GM11168 (cell line): ENCODE measurements around the gene PIGU.

Experiments used
- in situ Hi-C: fragments of 300-500 bp; cut with MboI; formaldehyde crosslinking; loops from one replicate; pipeline ENCODE4 v1.12.0; 2022; ENCODE audit warnings: low sequenced_read_pairs; ENCODE audit not compliant: unreplicated experiment

Gene PIGU

DNA sequence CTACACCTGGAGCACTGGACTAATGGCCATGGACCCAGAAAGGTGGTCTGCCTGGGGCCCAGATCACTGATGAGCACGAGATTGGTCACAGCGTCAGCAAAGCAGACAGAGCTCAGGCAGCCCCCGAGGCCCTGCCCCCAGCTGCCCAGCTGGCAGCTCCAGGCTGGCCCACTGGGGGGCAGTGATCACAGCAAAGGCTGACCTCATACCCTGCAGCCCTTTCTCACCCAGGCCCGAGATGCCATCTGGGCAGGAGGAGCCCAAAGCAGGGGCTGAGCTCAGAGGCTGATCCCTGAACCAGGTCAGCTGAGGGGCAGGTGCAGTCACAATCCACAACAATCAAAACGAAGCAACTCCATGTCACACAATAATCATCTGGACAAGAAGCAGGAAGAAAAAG lies 114.3 kb downstream of the PIGU start:
- in situ Hi-C loops, result loop anchor here (5.0 kb wide), 1 partner anchor 140 kb away; the partner anchor contains the start of gene TP53INP2

GRCh38 chr20:34561661-34562060 lies 115.2 kb downstream of the PIGU start:
- in situ Hi-C loops, result loop anchor here (5.0 kb wide), 1 partner anchor 141 kb away; the partner anchor contains the start of gene TP53INP2

DNA sequence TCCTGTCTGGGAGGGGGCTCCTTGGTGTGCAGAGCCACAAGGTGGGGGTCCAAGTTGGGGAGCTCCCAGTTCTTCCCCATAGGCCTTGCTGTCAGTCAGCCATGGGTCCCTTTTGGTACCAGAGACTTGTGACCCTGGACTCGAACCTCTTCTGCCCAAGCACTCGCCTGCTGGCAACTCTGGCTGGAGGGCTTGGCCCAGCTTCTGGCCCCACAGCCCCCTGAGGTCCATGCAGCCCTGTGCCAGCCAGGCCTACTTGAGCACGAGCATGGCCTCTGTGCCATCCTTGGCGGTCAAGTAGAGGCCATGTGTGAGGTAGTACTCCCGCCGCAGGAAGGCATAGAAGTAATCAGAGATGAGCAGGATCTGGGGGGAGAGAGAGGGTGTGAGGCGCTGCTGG lies 116.3 kb downstream of the PIGU start:
- in situ Hi-C loops, result loop anchor here (5.0 kb wide), 1 partner anchor 142 kb away; the partner anchor contains the start of gene TP53INP2

- in situ Hi-C loops, result loop anchor here (5.0 kb wide), 1 partner anchor 142 kb away; the partner anchor contains the start of gene TP53INP2
These were observed 116.8 kb downstream of the PIGU start for GRCh38 chr20:34560141-34560523.

- in situ Hi-C loops, result loop anchor here (5.0 kb wide), 1 partner anchor 143 kb away; the partner anchor contains the start of gene TP53INP2
These were observed 117.4 kb downstream of the PIGU start for GRCh38 chr20:34559311-34560140.

- in situ Hi-C loops, result no loop called here
These were observed 118.3 kb downstream of the PIGU start, which contains the start of gene MAP1LC3A for GRCh38 chr20:34558320-34559218. Gene MAP1LC3A, plus strand, starts transcription at chr20:34558718. Its CDS starts 151 bp downstream, at chr20:34558869.

DNA sequence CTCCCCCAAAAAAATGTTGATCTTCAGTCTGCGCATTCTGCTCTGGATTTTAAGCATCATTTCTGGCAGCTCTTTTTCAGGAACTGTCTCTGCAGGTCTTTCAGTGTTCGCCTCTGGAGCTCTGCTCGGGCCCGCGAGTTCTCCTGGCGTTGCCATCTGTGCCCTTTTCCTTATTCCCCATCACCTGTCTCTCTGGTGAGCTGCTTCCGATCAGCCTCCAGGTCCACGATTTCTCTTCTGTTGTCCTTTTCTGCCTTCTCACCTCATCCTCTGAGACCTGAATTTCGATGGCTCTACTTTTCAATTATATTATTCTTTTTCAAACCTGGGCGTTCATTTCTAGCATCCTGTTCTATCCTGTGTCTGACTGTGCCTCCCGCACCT lies 119.0 kb downstream of the PIGU start:
- in situ Hi-C loops, result no loop called here

GRCh38 chr20:34553366-34553867 lies 123.5 kb downstream of the PIGU start:
- in situ Hi-C loops, result no loop called here

- in situ Hi-C loops, result no loop called here
These were observed 124.3 kb downstream of the PIGU start for GRCh38 chr20:34552569-34552968.

GRCh38 chr20:34549929-34550305 lies 127.0 kb downstream of the PIGU start:
- in situ Hi-C loops, result no loop called here

- in situ Hi-C loops, result no loop called here
These were observed 127.5 kb downstream of the PIGU start for GRCh38 chr20:34549291-34549928.

DNA sequence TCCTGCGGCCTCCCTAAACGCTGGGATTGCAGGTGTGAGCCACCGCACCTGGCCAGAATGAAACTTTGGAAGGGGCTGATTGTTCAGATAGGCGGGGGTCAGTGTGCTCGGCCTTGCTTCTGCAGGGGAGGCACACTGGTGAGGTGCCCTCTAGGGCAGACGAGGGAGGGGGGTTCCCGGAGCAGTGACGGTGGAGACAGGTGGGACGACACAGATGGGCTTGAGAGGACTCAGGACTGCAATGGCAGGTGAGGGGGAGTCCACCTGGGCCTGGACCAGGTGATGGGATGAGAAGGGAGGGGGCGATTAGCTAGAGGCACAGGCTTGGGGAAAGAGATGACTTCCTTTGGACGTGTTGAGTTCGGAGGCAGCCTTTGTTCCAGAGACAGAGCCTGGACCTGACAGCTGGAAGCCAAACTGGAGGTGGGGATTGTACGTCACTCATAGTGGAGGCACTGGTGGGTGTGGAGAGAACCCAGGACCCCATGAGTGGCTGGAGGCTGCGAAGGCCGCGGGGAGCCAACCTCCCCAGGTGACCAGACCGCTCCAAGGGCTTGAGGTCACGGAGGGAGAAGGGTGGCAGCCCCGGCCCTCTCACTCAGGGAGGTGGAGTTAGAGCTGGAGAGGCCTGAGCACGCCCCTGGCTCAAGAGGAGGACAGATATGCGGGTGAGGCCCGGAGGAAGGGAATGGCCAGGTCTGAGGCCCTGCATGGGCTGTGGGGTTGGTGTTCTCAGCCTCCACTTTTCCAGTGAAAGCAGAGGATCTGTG lies 128.9 kb downstream of the PIGU start:
- in situ Hi-C loops, result no loop called here

DNA sequence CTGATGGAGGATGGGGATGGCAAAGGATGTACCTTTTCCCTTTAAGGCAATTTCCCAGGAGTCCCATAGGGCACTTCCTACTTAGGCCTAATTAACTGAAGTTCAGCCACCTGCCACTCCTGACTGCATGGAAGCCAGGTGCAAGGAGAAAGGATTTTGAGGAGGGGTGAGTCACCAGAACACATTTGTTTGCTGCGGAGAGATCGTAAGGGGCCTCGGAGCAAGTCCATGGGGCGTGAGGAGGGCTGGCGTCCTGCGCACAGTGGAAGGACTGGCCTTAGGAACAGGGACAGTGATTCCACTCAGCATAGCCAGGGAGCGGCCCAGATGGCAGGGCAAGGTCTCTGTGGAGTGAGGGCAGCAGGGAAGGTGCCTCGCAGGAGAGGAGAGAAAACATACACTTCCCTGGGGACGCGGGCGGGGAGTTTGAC lies 130.1 kb downstream of the PIGU start:
- in situ Hi-C loops, result no loop called here

- in situ Hi-C loops, result no loop called here
These were observed 132.6 kb downstream of the PIGU start for GRCh38 chr20:34544109-34544796.

DNA sequence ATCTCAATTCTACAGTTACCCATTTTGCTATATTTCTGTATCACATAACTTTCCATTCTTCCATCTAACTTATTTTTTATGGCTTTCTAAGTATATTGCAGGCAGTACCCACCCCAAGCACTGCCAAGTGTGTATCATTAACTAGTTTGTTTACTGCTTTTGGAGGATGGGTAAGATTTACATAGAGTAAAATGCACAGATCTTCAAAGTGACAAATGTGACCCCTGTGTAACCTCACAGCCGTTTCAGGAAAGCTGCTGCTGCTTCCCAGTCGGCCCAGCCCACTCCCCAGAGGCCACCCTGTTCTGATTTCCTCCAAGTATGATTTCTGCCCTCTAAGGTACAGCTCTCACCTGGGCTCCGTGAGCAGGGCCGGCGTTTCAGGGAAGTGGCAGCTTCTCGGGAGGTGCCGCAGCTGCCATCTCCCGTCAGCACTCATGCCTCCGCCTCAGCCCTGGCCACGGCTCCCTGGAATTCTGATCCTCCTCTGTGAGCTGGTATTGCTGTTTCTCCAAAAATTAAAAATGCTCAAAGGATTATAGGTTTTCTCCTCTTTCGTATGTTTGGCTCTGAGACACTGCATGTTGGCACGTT lies 133.3 kb downstream of the PIGU start:
- in situ Hi-C loops, result no loop called here

DNA sequence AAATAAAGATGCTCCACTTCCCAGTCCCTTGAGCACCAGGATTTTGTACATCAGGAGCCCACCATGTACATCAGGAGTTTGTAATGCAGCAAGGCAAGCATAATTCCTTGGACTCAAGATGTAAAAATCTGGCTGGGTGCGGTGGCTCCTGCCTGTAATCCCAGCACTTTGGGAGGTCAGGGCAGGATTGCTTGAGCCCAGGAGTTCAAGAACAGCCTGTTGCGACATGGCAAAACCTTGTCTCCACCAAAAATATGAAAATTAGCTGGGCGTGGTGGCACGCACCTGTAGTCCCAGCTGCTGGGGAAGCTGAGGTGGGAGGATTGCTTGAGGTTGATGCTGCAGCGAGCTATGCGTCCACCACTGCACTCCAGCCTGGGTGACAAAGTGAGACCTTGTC lies 134.5 kb downstream of the PIGU start:
- in situ Hi-C loops, result no loop called here

DNA sequence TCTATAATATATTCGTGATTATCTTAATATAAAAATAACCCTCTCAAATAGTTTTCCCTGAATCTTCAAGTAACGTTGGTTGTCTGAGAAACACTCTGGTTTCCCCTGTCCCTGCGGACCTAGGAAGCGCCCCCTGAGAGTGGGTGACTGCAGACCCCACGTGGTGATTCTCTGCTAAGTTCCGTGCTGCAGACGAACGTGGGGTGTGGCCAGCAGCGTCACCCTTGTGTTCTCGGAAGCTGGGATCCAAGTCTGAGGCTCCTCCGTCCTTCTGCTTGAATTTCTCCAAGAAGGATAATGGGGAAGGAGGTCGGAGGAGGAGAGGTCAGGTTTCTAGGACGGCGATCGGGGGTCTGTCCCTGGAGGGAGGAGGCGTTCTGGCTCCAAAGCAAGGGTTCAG lies 135.0 kb downstream of the PIGU start:
- in situ Hi-C loops, result no loop called here

DNA sequence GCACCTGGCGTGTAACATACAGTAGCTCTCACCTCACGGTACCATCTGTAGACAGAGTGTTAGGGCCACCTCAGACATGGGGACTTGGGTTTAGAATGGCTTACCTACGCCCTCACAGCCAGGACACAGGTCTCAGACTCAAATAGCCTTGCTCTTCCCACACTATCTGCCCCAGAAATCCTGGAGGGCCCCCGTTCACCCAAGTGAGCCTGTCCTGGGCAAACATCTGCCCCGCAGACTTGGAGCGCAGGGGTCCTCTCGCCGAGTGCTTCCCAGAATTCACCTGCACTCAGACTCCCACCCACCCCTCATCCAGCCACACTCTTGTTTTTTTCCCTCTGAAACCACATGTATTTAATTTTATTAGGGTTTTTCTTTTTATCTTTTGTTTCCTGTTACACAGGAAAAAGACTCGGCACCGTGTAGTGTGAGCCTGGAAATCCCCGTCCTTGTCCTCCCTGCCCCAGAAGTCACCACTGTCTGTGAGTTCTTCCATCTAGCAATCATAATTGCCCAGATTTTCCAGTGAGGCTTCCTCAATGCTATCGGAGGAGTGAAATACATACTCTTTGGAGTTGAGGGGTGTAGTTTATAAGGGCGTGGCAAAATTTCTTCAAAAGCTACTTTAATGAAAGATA lies 135.5 kb downstream of the PIGU start:
- in situ Hi-C loops, result no loop called here
